GM21786 (cell line): ENCODE results near the gene NUDT14.

Experiments
- ATAC-seq: cut with Tn5 transposase; IDR thresholded peaks from one replicate; pipeline ENCODE4 v1.9.1; 2021; ENCODE audit not compliant: unreplicated experiment

The NUDT14 gene

GRCh38 chr14:105136401-105137322 lies 44.5 kb downstream of the NUDT14 start:
- no peak for ATAC-seq

- ATAC-seq: no peak
Observed at GRCh38 chr14:105135700-105136395, 45.3 kb downstream of the NUDT14 start.

GRCh38 chr14:105132921-105133654 lies 48.0 kb downstream of the NUDT14 start:
- no peak for ATAC-seq

- ATAC-seq: no peak
Observed at GRCh38 chr14:105131241-105131640, 49.9 kb downstream of the NUDT14 start.

- ATAC-seq: no peak
Observed at GRCh38 chr14:105128059-105128458, 53.1 kb downstream of the NUDT14 start.

GRCh38 chr14:105126981-105127329 lies 54.2 kb downstream of the NUDT14 start:
- no peak for ATAC-seq

- no peak for ATAC-seq
Observed at GRCh38 chr14:105126126-105126980, 54.8 kb downstream of the NUDT14 start.

- ATAC-seq: no peak
Observed at GRCh38 chr14:105124823-105125222, 56.3 kb downstream of the NUDT14 start.

- no peak for ATAC-seq
Observed at GRCh38 chr14:105123981-105124765, 56.9 kb downstream of the NUDT14 start.

GRCh38 chr14:105123064-105123665 lies 57.9 kb downstream of the NUDT14 start:
- ATAC-seq: no peak
